NCI-H82 (cell line): ENCODE results near the gene NXN.
"Not testable (repeated sequence)": the region's sequence is repeated elsewhere in the genome, so short reads cannot be mapped to it uniquely, and the experiment has no call there.

Experiments used
- DNase-seq: peaks from one replicate; lab custom pipeline; 2025; lab: John Stamatoyannopoulos, UW

NXN gene

DNA sequence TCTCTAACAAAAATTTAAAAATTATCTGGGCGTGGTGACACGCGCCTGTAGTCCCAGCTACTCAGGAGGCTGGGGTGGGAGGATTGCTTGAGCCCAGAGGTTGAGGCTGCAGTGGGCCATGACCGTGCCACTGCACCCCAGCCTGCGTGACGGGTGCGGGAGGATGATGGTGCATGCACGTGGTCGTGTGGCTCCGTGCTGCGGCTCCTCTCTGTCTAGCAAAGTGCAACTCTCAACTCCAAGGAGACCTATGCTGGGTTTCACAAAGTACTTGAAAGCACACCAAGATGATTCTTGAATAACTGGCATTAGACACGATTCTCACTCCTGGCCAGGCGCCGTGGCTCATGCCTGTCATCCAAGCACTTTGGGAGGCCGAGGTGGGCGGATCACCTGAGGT lies 25.8 kb downstream of the NXN start:
- no peak for DNase-seq

DNA sequence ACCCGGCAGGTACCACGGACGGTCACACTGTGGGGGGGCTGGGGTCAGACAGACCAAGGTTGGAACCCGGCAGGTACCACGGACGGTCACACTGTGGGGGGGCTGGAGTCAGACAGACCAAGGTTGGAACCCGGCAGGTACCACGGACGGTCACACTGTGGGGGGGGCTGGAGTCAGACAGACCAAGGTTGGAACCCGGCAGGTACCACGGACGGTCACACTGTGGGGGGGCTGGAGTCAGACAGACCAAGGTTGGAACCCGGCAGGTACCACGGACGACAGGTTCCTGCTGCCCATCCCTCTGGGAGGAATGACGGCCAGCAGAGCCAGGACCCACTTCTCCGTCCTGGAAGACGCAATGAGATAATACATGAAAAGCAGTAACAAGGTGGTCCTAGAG lies 27.0 kb downstream of the NXN start:
- DNase-seq = peak; percentile 51

DNA sequence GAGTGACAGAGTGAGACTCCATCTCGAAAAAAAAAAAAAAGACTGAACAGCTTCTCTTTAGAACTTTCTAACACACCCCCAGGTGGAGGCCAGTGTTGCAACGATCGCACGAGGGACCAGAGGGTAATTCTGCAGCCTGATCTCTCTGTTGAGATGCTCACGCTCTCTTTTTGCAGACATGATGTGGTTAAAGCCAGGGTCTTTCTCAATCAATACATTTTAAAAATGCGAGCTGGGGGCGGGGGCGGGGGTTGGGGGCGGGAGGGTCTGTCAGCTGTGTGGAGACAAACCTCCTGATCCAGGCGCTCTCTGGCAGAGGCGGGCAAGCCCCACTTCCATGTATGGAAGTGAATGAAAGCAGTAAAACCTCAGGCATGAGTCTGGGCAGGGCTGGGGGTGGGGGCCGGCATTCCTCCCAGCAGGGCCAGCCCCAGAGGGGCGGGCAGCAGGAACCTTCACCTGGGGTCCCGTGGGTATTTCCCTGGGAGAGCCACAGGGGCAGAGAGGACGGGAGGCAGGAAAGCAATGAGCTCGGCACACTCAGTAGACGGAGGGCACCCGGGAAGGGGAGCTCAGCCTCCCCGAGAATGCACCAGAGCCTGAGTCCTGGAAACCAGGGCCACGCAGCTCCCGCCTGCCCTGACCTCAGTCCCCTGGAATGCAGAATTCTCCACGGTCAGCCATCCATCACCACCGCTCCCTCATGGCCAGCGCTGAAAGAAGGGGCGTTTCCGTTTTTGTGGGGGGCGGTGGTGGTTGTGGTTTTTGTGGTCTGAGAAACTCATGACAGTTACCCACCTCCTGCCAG lies 28.0 kb downstream of the NXN start:
- DNase-seq = no peak

DNA sequence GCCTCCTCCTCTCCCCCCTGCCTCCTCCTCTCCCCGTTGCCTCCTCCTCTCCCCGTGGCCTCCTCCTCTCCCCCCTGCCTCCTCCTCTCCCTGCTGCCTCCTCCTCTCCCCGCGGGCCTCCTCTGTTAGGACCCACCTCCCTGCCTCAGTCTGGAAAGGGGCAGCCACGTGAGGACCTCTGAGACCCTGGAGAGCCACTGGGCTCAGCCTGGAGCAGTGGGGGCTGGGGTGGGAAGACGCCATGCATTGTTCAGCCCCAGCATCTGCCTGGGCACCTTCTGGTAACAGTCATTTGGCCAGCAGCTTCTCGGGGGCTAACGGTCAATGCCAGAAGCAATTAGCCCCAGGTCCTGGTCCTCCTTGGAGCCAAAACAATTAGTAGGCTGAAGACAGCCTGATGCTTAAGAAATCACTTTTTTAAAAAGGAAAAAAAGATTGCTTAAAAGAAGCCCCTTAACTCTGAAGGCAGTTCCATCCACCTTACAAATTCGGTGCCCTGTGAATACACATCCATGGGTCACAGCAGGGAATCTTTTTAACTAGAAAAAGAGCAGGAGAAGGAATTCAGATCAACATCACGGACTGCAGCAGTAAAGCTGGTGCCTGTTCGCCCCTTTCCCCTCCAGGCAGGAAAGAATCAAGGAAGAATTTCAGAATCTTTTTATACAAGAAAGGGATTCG lies 29.8 kb downstream of the NXN start:
- DNase-seq = no peak

DNA sequence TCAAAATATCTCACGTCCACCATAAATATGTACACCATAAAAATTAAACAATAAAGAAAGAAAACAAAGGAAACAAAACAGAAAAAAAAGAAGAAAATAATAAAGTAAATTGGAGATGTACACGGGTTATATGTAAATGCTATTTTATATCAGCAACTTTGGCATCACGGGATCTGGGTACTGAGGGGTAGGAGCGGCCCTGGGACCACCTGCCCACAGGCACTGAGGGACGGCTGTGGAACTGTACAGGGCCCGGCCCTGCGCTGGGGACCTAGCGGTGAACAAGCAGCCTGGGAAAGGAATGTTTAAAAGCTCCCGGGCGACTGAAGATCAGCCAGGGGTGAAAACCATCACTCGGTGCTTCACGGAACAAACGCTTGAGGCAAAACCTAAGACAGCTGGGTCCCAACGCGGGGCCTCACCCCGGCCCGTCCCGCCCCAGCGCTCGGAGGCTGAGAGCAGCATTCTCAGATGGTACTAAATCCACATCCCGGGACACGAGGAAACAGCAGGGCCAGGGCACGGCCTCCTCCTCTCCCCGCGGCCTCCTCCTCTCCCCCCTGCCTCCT lies 31.2 kb downstream of the NXN start:
- DNase-seq = peak; percentile 23

DNA sequence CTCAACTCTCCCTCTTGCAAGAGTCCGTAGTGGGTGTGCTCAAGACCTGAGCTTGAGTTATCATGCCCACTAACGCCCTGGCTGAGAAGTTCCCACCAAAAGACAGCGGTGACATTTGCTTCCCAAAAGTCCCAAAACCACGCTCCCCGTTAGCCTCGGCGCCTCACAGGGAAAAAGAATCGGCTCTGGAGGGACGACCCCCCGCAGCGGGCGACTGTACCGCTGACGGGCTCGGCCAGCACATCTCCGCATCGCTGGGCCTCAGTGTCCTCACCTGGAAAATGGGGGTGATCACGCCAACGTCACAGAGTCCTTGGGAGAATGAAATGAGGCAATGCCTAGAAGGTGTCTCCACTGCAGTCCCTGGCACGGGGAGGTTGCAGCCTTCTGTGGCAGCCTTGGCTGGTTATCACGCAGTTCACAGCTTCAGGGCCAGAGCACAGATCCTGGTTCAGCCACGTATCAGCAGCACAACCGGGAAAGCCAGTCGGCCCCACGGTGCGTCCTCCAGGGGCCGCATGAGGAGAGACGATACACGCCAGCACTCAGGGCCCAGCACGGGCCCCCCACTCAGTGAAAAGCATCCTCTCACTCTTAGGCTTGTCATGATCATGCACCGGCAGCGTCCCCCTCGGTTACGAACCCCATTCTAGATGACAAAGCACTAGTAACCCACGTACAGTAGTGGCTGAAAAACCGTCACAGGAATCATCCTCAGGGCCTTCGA lies 32.9 kb downstream of the NXN start:
- DNase-seq = no peak

DNA sequence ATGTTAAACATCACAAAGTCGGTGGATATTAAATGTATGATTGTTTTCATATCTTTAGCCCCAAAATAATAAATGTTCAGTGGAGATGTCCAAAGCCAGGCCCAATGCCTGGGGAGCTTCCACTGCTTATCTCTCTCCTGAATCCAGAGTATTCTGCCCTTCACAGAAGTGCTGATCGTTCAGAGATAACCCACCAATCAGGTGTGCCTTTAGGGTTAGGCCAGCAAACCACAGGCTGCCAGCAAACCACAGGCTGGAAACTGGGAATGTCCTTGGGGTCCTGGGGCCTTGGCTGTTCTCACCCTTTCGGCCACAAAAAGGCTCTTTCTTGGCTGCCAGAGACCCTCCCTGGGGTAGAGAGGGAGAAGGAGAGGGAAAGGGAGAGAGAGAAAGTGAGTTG lies 33.9 kb downstream of the NXN start:
- DNase-seq = no peak

DNA sequence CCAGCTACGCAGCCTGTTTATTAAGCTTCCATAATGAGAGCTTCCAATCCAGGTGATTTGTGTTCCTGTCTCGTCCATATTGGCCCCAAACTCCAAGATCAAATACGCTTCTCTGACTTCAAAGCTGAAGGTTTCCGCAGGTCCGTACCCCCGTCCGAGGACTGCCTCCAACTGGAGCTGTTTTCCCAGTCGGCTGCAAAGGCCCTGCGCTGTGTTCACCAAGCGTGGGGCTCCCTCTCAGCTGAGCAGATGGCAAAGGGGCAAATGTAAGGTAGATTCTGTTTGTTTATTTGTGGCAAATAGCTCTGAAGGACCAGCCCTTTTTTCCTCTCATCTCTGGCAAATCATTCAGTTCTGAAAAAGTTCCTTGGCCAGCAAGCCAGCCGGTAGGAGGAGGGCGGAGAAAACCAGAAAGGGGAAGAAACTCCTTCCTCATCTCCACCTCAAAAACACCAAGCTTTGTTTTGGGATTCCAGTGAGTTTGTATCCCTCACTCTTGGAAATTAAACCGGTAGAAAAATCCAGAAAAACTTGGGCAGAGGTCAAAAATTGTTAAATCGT lies 35.2 kb downstream of the NXN start:
- no peak for DNase-seq

DNA sequence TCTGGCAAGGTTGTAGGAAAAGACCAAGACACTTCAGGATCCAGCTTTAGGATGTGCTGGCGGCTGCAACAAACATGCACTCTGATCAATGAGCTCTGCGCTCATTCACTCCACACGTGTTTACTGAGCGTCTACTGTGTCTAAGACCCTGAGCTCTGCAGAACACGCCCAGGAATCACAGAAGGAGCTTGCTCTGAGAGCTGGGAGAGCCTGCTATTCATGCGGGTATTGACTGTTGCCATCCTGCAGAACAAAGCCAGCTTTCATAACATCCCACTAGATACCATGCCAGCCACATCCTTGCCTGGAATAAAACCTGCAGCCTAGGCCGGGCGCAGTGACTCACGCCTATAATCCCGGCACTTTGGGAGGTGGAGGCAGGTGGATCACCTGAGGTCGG lies 44.1 kb downstream of the NXN start:
- no peak for DNase-seq

DNA sequence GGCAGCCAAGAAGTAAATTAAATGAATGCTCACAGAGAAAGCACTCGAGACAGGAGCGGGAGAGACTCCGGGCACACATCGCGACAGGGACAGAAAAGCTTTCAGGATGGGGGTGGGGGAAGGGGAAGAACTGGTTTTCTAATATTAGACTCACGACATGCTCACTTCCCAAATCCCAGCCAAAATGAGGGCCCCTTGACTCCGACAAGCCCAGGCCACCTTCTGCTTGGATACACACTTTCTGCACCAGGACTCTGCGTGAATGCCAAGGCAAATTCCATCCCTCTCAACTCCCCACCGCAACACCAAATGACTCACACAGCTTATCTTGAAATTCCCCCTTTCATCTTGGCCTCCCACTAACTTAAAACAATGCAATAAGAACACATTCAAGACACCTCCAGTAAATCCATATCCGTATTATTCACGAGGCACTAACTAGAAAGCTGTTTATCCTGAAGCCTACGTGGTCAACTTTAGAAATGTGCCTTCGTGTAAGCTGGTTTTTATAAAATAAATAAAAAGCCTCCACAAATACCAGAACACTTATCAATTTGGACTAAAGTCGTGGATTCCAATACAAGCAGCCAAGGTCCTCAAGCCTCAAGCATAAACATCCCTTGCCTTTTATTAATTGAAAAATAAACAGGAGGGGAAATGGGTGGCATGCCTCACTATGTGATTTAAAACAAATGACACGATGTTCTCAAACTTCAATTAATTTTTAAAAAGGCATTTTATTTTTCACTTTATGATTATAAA lies 46.1 kb downstream of the NXN start:
- DNase-seq = no peak

DNA sequence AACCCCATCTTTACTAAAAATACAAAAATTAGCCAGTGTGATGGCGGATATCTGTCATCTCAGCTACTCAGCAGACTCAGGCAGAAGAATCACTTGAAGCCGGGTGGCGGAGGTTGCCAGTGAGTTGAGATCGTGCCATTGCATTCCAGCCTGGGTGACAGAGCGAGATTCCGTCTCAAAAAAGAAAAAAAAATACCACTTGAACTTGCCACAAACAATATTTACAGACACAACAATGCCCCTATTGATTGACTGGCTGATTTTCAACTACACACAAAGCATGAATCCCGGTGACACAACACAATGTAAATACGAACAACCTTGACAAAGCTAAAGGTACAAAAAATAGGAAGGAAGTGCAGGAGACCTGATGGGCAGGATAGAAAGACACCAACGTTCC lies 49.3 kb downstream of the NXN start:
- DNase-seq = no peak

DNA sequence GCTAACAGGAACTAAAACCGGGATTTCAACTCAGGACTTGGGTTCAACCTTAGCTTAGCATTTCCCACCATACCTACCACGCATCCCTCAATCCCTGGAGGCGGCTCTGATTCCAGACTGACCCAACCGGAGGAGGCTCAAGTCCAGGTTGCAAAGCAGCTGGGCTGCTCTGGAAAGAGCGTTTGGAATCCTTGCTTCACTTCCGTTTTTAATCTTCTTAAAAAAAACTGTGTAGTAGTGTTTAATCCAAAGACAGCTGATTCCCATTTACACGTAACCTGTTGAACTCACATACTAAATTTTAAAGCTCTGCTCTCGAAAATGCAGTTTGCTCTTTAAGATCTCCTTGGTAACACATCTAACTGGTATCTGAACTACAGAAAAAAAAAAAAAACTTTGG lies 50.0 kb downstream of the NXN start:
- peak; percentile 81 for DNase-seq

DNA sequence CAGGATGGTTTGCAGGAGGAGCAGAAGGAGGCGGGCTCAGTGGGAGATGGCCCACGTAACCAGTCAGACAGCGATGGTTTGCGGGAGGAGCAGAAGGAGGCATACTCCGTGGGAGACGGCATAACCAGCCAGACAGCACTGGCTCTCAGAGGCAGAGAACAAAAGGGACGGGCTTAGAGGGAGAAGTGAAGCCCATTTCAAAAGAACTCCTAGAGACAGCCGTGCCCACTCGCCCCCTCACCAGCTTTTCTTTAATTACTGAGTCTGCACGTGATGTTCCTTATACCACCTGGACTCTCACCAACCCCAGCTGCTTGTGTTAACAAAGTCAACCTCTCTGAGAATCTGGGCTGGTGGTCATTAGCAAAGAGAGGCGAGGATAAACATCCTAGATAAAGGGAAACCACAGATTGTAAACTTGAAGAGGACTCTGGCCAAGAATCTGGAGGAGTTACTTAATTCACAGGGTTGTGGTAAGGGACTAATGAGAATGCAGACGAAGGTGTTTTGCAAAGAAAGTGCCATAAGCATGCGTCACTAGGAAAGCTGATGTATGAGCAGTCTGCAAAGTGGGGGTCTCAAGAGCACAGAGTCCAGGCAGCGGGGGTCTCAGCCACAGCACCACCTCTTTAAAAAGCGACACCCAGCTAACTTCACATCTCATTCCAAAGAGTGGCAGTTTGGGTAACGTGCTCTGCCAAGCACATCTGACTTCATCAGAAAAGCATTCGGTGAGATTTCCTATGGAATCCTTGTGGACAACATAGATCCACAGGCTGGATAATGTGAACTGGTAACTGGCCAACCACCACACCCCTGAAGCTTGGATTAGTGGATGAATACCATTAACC lies 51.7 kb downstream of the NXN start:
- DNase-seq = no peak

DNA sequence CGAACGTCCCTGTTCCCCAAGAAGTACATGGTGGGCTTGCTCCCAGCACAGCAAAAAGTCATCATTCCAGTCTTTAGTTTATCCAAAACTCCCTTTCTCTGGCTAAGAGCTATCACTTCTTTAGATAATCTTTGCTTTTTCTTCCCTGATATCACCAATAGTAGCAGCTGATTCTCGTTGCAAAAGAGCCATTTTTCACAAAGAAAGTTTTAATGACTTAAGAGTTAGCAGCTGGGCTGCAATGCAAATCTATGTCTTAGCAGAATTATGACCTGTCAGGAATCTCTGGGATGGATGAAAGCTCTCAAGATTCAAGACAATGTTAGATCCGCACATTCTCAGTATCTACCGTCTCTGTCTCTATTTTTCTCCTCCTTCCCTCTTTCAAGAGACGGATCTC lies 53.8 kb downstream of the NXN start:
- DNase-seq = no peak

DNA sequence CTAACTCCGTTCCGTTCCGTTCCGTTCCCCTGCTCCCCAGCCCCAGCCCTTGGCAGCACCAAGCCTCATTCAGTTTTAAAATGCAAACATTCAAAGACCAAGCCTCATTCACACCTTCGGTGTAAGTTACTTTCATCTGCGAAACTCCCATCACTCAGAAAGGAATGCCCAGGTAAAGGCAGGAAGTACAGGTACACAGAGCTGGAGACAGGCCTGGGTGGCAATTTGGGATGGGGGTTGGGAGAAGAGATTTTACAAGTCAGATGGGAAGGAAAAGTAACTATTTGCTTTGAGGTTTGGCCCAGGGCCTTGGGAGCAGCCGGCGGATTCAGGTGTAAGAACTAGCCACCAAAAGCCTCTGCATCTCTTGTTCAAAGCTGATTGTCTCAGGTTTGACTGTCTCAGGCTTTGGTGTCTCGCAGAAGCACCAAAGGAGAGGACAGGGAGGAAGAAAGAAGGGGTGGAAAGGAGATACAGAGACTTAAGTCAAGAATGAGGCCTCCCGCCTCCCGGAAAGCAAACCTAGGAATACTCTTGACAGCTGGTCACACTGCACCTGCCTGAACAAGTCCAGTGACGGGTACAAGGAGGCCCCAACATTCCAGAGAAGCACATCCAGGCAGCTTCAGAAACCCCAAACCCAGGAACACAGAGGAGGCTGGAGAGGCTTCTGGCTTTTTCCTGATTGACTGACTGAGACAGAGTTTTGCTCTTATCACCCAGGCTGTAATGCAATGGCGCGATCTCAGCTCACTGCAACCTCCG lies 54.7 kb downstream of the NXN start:
- no peak for DNase-seq

DNA sequence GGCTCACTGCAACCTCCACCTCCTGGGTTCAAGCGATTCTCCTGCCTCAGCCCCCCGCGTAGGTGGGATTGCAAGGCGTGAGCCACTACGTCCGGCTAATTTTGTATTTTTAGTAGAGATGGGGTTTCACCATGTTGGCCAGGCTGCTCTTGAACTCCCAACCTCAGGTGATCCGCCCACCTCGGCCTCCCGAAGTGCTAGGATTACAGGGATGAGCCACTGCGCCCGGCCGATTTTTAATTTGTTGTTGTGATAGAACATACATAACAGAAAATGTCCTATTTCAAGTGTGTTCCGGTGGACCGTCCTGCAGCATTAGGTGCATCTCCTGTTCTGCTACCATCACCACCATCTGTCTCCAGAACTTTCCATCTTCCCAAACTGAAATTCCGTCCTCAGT lies 55.3 kb downstream of the NXN start:
- not testable (repeated sequence) for DNase-seq

DNA sequence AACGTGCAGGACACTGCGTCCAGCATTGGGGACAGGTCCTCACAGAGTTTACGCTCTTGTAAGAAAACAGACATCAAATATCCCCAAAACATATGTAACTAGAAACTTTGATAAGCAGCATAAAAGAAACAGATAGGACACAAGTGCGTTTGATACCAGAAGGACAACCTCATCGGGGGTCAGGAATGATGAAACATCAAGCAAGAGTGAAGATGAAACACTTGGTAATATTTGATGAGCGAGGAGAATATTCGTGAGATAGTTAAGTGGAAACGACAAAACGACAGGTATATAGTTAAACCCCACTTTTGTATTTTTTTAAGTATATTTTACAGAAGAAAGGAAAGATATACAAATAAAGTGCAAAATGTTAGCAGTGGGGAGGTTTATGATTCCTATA lies 55.9 kb downstream of the NXN start:
- no peak for DNase-seq

DNA sequence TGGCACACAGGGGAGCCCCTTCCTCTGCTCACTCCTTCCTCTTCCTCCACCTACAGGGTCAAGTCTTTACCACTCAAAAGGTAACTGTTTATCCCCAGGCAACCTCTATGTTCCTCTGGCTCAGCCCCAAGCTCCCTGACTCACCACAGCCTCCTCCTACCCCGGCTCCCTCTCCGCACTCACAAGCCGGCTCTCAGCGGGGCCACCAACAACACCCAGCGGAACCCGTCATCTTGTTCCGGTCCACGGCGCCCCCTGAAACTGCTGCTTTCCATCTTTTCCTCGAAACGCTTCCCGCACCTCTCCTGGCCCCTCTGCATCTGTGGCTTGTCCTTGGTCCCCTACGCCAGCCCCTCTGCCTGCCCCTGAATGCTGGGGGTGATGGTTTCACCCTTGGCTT lies 58.4 kb downstream of the NXN start:
- no peak for DNase-seq

DNA sequence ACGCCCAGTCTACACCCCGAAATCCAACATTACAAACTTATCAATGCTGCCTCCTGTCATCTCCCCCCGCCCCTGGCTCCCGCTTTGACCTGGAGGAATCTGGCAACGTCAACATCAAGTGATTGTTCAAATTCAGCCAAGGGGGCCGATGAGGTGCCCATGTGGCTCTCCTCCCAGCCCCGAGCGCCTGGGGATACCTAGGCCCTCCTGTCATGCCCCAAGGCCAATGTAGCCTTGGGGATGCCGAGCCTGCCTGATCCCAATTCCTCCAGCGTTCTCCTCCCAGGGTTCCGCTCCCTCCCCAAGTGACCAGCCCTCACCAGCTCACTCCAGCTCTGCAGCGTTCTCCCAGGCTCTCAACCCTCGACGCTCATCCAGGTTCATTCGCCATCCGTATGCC lies 59.4 kb downstream of the NXN start:
- DNase-seq = no peak
